Stimulated activated CD8-positive, alpha-beta memory T cell treated with anti-CD3 and anti-CD28 coated beads, Interleukin-12 subunit alpha, Interleukin-12 subunit beta, amount 100 ng/mL, for 4 hours (primary cell): ENCODE results near the gene HSPG2.
"Not testable (repeated sequence)": the region's sequence is repeated elsewhere in the genome, so short reads cannot be mapped to it uniquely, and the experiment has no call there.

Experiments
- DNase-seq: peaks from one replicate; pipeline ENCODE4 v3.0.0-alpha.2; 2020; ENCODE audit warnings: low read depth

HSPG2 gene

GRCh38 chr1:21823980-21824702, 113.0 kb downstream of the HSPG2 start:
- no peak for DNase-seq

- no peak for DNase-seq
Measured at GRCh38 chr1:21823206-21823979, 113.7 kb downstream of the HSPG2 start.

- DNase-seq, result no peak
Measured at GRCh38 chr1:21822349-21822748, 114.8 kb downstream of the HSPG2 start.

- DNase-seq, result no peak
Measured at GRCh38 chr1:21821385-21822019, 115.6 kb downstream of the HSPG2 start.

- DNase-seq, result no peak
Measured at GRCh38 chr1:21820597-21821232, 116.4 kb downstream of the HSPG2 start.

- DNase-seq, result no peak
Measured at GRCh38 chr1:21818656-21819055, 118.5 kb downstream of the HSPG2 start.

GRCh38 chr1:21816602-21817302, 120.4 kb downstream of the HSPG2 start:
- DNase-seq, result no peak

- no peak for DNase-seq
Measured at GRCh38 chr1:21815724-21816321, 121.3 kb downstream of the HSPG2 start.

GRCh38 chr1:21814981-21815582, 122.0 kb downstream of the HSPG2 start:
- no peak for DNase-seq

GRCh38 chr1:21814241-21814918, 122.7 kb downstream of the HSPG2 start:
- peak; percentile 10 for DNase-seq

- DNase-seq, result no peak
Measured at GRCh38 chr1:21813542-21813941, 123.6 kb downstream of the HSPG2 start.

- no peak for DNase-seq
Measured at GRCh38 chr1:21811875-21812305, 125.2 kb downstream of the HSPG2 start, which contains the start of gene LDLRAD2. TSS of gene LDLRAD2 (plus strand) at chr1:21812265. CDS start at chr1:21812452, 187 bp downstream.

- DNase-seq, result no peak
Measured at GRCh38 chr1:21804536-21804935, 132.6 kb downstream of the HSPG2 start.

- no peak for DNase-seq
Measured at GRCh38 chr1:21801100-21801499, 136.0 kb downstream of the HSPG2 start.

- no peak for DNase-seq
Measured at GRCh38 chr1:21799730-21800129, 137.4 kb downstream of the HSPG2 start.

- DNase-seq, result no peak
Measured at GRCh38 chr1:21795075-21795474, 142.0 kb downstream of the HSPG2 start.

- DNase-seq, result no peak
Measured at GRCh38 chr1:21794656-21795055, 142.5 kb downstream of the HSPG2 start.

- DNase-seq, result no peak
Measured at GRCh38 chr1:21793104-21793503, 144.0 kb downstream of the HSPG2 start.

- no peak for DNase-seq
Measured at GRCh38 chr1:21786640-21787039, 150.5 kb downstream of the HSPG2 start.

GRCh38 chr1:21785764-21786163, 151.3 kb downstream of the HSPG2 start:
- not testable (repeated sequence) for DNase-seq
